Activated CD4-positive, CD25-positive, alpha-beta regulatory T cell treated with anti-CD3 and anti-CD28 coated beads, Interleukin-2, amount 50 U/mL, for 72 hours (primary cell): ENCODE data around the gene SVIP.

Source experiments
- DNase-seq: peaks from one replicate; pipeline ENCODE4 v3.0.0; 2021

SVIP gene

GRCh38 chr11:22829231-22830081, at the start of gene SVIP:
Gene SVIP (minus strand): TSS chr11:22829801. CDS start chr11:22829748, 53 bp downstream.
- DNase-seq, result peak; percentile 90

- DNase-seq, result no peak
Observed at GRCh38 chr11:22878604-22879003, 49.0 kb upstream of the SVIP start.

GRCh38 chr11:22878039-22878438, 48.4 kb upstream of the SVIP start:
- no peak for DNase-seq

DNA sequence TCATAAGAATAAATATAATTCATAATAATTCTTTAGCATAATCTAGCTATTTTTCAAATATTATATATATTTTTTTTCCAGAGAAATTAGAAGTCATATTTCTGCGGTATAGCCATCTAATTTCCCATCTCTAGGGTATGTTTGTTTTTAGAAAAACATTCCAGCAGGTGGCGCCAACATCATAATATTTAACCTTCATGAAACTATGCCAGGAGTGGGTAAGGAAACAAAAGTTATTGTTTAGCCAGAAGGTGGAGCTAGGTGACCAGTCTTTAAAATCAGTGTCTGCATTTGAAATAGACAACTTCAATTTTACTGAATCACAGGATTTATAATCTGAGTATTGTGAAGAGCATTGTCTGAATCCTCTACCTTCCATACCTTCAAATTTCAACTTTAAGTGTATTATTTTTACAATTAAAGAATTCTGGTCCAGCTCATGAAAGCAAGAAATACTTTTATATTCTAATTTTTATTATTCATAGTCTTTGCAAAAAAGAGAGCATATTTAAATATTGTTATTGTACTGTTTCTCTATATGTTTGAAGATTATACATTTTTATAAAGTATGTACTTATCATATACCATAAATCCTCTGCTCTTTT, 46.4 kb upstream of the SVIP start:
- peak; percentile 32 for DNase-seq

- no peak for DNase-seq
Observed at GRCh38 chr11:22869325-22869724, 39.7 kb upstream of the SVIP start.

GRCh38 chr11:22860241-22860640, 30.6 kb upstream of the SVIP start, which contains the start of gene CCDC179:
Gene CCDC179 (minus strand): TSS chr11:22860474. CDS start chr11:22860421, 53 bp downstream.
- no peak for DNase-seq

GRCh38 chr11:22859756-22860155, 30.2 kb upstream of the SVIP start:
- no peak for DNase-seq

GRCh38 chr11:22851477-22851876, 21.9 kb upstream of the SVIP start:
- DNase-seq, result no peak

- no peak for DNase-seq
Observed at GRCh38 chr11:22846726-22847125, 17.1 kb upstream of the SVIP start.

DNA sequence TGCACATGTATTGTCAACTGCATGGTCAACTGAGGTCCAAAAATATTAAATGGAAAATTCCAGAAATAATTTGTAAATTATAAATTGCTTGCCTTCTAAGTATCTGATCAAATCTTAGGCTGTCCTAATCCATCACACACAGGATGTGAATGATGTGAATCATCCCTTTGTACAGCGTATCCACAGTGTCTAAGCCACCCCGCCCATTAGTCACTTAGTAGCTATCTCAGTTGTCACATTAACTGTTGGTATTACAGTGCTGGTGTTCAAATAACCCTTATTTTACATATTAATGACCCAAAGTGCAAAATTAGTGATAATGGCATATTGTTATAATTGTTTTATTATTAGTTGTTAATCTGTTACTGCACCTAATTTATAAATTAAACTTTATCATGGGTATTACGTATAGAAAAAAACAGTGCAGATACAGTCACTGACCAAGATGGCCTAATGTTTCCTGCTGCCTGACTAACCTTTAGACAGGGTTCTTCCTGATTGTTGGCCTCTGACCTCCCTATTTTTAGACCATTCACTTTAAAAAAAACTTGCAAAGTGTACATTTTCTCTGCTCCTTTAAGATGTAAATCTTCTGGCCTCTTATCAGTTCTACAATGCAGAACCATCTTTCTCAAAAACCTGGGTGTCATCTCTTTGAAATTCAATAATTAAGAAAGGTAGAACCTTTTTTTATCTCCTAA, 2.9 kb upstream of the SVIP start:
- DNase-seq, result no peak

GRCh38 chr11:22830082-22830414, 447 bp upstream of the SVIP start:
- no peak for DNase-seq

- no peak for DNase-seq
Observed at GRCh38 chr11:22828373-22828772, 1.2 kb downstream of the SVIP start.

DNA sequence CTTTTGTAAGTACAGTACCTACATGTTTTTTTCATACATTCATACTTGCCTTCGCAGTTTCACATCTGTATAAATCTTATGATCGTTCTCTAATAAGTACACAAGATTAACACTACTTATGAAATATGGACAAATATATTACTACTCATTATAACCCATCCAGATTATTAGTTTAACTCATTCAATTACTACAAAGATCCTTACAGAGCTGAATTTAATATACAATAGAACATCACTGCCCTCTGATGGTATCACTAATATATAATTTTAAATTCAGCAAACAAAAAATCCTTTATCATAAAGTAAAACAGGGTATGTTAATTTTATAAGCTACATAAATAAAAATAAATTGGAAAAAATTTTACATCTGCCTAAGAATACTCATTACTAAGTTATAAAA, 7.4 kb downstream of the SVIP start:
- no peak for DNase-seq

- no peak for DNase-seq
Observed at GRCh38 chr11:22809893-22810292, 19.7 kb downstream of the SVIP start.

DNA sequence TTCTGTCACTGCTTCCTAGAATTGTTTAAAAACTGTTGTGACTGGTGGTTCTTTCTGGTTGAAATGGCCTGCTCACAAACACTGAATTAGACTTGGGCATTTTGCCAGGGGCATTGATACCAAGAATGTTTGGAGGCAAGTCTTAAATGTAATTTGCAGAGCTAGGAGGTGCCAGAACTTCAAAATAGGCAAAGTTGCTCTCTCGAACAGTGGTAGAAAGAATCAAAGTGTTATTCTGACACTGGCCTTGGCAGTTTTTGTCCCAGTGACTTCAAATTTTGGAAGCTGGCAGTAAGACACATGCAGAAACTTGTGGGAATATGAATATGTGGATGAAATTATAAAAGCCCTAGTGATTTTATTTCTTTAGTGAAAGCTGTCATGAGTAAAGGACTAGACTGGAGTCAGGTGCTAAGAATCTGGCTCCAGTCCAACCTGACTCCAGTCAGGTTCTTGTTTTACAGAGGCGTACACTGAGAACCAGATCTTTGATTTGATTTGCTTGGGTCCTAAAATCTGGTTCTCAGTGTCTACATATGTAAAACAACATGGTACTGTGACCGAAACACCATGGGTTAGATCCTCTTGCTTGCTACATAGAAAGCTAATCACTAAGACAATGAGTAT, 20.9 kb downstream of the SVIP start:
- no peak for DNase-seq

DNA sequence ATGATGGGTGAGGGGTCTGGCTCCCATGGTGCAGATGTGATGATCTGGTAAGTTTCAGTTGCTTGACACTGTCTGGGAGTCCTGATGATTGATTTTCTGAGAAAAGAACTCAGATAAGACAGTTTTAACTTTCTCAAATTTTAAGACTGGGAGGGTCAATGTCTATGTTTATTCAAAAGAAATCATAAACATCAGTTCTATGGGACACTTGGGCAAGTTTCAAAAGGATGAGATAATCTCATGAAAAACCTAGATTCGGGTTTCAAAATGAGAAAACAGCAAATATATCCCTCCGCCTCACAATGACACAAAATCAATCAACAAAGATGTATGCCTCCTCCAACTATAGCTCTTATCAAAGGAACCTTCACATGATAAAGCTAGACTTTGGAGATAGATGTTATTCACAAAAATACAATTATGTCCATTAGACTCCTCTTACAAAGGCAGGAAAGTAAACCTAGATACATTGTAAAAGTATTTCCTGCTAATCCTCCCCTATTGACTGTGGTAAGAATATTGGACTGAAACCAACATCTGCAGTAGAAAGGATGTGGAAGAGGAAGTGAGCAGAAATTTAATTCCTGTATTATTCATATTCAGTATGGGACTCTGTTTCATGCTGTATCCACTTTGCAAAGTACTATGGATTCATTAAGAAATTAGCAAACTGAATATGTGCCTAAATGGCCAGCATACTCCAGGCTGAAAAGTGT, 21.6 kb downstream of the SVIP start:
- DNase-seq, result no peak

GRCh38 chr11:22807391-22807790, 22.2 kb downstream of the SVIP start:
- DNase-seq, result no peak

DNA sequence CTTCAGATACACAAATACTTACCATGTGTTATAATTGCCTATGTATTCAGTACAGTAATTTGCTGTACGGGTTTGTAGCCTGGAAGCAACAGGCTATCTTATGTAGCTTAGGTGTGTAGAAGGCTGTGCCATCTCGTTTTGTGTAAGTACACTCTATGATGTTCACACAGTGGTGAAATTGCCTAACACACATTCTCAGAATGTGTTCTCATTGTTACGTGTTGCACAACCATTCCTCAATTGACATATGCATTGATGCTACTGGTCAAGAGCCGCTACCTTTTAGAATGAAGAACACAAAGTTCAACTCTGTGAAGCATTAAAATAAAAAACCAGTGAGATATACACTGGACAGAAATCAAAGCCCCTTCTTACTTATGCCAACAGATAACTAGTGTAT, 26.7 kb downstream of the SVIP start:
- no peak for DNase-seq

- DNase-seq, result no peak
Observed at GRCh38 chr11:22800482-22800881, 29.1 kb downstream of the SVIP start.

DNA sequence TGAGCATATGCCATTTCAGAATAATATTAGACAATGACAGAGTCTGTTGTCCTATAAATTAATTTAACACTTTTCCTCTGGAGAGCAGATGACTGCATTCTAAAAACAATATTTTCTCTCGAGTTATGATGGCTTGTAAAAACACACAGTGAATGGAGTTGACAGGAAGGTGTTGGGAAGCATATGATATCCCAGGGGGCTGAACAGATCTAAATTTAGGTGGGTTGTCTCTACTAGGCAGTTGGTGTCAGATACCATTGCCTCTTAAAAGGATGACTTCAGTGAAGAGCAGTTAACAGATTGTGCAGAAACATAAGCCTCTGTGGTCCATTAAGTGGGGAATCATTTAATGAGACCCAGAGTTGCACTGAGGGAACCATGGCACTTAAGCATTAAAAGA, 30.7 kb downstream of the SVIP start:
- DNase-seq, result no peak

DNA sequence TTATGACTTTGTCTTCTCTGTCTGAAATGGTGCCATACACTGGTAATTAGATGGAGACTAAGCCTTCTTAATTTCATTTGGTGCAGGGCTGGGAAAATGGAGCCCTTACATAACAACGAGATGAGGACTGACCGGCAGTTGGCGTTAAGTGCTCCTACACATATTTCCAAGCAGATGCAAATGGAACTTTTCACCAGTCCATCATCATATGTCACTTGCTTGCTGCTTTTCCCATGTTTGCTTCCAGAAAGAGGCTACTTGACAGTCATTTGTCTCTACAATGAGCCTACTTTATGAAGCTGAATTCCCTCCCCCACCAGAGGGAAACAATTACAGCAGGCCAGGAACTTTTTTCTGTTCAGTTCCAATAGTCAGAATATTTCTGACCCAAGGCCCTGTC, 32.6 kb downstream of the SVIP start:
- no peak for DNase-seq

- DNase-seq, result no peak
Observed at GRCh38 chr11:22795914-22796313, 33.7 kb downstream of the SVIP start.

DNA sequence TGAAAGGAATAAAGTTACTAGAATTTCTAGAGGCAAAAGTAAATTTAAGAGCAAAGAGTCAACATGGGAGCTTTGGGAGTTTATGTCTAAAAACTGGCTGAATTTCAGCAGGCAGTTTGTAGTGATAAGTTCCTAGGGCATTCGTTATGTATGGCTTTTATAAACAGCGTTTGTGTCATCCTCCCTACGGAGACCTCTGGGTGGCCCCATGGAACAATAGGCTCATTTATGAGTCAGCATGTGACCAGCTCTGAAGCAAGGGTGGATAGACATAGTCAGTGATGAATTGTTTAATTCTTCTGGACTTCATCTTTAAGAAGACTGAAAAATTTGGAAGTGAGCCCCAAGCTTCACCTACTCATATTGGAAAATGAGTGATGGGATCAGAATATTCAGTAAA, 37.1 kb downstream of the SVIP start:
- no peak for DNase-seq
